ENCODE data around the gene ASAP3.

DNA sequence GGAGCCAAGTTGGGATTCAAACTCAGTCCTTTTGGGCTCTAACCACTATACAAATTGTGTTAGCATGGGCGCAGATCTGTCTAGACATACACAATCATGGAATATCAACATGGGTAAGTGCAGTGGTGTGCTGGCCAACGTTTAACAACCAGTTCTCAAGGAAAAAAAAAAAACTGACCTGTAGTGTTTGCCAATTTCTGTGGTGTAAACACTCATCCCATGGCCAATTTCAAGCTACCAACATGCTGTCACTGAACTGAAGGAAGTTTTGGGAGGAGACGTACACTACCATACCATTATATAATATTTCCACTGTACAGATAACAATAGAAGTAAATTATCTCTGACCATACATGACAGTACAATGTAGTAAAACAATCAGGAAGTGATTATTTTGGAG is 62.6 kb downstream of the ASAP3 start:
- TF ChIP-seq, protein P1, sequence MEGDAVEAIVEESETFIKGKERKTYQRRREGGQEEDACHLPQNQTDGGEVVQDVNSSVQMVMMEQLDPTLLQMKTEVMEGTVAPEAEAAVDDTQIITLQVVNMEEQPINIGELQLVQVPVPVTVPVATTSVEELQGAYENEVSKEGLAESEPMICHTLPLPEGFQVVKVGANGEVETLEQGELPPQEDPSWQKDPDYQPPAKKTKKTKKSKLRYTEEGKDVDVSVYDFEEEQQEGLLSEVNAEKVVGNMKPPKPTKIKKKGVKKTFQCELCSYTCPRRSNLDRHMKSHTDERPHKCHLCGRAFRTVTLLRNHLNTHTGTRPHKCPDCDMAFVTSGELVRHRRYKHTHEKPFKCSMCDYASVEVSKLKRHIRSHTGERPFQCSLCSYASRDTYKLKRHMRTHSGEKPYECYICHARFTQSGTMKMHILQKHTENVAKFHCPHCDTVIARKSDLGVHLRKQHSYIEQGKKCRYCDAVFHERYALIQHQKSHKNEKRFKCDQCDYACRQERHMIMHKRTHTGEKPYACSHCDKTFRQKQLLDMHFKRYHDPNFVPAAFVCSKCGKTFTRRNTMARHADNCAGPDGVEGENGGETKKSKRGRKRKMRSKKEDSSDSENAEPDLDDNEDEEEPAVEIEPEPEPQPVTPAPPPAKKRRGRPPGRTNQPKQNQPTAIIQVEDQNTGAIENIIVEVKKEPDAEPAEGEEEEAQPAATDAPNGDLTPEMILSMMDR (IDR thresholded peaks at IDR 0.05), result no peak
- no peak for TF ChIP-seq POLR2A (IDR thresholded peaks at IDR 0.05)
